ENCODE measurements around the gene TICRR. TPM values are rescaled to one million over a fixed set of nuclear protein-coding genes. Genes with fewer than 3 reads are reported as not detected.

TICRR gene
- total and polyA plus RNA-seq, 2 experiments from 2014 or later = 0.91 to 2.3 TPM

DNA sequence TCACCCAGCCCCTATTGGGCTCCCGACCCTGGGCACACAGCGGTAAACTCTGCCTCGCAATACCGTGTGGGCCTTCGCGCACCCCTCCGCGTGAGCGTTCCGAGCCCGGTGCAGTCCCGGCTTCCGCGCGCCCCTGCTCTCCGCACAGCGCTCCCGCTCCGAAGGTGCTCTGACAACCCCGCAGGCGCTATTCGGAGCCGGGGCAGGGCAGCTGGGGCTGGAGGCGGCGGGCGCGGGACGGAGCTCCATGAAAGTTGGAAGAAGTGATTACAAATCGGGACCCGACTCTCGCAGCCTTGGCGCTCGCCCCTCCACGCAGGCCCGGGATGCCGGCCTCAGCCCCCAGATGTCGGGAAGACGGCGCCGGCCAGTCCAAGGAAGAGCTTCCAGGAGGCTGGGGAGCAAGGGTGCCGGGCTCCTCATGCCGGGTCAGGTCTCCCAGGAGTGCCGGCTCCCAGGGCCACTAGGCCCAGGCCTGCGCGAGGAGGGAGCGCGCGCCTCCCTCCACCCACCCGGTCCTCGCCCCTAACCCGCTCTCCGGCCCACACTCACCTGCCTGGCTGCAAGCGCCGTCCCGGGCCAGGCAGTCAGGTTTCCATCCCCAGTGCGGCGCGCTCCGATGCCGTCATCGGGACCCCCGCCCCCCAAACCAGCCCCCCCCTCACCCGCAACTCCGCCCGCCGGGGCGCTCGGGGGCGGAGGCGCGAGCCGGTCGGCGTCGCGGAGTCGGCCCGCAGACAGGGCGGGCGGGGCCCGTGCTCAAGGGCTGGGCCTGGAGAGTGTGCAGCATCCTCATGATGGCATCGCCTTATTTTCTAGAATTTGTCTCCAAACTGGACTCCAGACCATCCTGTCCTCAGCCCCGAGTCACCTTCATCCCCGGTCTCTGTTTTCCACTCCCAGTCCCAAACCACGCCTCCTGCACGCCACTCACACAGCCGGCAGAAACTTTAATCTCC lies 79.9 kb downstream of the TICRR start, which contains the start of gene KIF7:
TSS of gene KIF7 (minus strand) at position 621 of the 959 bp plus-strand sequence. CDS start 2,537 bp downstream, outside the sequence.
- Histone ChIP-seq H3K27ac (peak within 1 kb of the TSS; percentile 68), H3K4me3 (peak within 1 kb of the TSS; percentile 89), H3K4me2 (peak within 1 kb of the TSS; percentile 98), H3K27me3 (no peaks in the 10 kb centered on the region), H3K36me3 (replicated peaks; ENCODE audit: insufficient read depth, low read depth) (no peaks in the 10 kb centered on the region), H3K79me2 (peaks cover 3% of the 10 kb centered on the region), H3K9me3 (ENCODE audit: low read depth) (no peaks in the 10 kb centered on the region), H3K9me2 (replicated peaks; ENCODE audit: insufficient read depth) (no peaks in the 10 kb centered on the region), H3K4me1 (ENCODE audit: insufficient read depth) (no peaks in the 10 kb centered on the region), H2AFZ (peak within 1 kb of the TSS; percentile 96), H4K20me1 (ENCODE audit: insufficient read depth, poor library complexity, severe bottlenecking) (no peaks in the 10 kb centered on the region)
- 2% methylated on average over 55 of the region's 87 CpGs for WGBS (ENCODE audit: low lambda C conversion rate, missing lambda C conversion rate)
- no peak for TF ChIP-seq CTCF (IDR thresholded peaks at IDR 0.05; ENCODE audit: poor library complexity)
- TF ChIP-seq EZH2phosphoT487 (IDR thresholded peaks at IDR 0.05; ENCODE audit: low read depth, severe bottlenecking, unreplicated experiment) = no peak
- TF ChIP-seq EZH2 (IDR thresholded peaks at IDR 0.05; ENCODE audit: borderline replicate concordance) = no peak
- peak; percentile 83 for DNase-seq (ENCODE audit: low spot score)

DNA sequence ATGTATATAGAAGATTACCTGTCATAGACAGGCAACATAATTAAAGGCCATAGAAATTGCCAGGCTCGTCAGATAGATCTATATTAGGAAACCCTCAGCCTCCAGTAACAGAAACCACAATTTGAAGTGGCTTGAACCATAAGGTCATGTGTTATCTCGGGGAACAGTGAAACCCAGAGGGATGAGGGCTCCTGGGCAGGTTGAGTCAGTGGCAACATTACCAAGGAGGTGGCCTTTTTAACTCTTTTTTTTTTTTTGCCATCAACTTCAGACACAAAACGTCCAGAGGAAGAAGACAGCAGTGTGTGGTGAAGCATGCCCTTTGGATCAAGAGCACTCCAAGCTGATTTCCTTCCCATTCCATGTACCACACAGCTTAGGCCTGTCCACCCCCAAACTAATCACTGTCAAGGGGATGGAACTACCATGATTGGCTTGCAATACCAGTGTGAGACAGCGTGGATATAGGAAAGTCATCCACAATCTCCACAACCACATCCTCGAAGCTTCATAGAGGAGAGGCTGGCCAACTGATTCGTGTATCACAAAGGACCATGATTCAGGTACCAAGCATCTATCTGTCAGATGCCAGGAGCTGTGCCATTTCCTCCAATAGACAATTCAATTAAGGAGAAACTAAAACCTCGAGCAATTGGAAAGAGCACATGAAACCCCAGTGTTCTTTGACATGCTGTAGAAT lies 81.0 kb downstream of the TICRR start:
- Histone ChIP-seq H3K4me3 (no peak overlapping the region), H3K27me3 (no peaks in the 10 kb centered on the region), H2AFZ (no peak overlapping the region), H3K9me3 (ENCODE audit: low read depth) (no peaks in the 10 kb centered on the region), H3K9me2 (replicated peaks; ENCODE audit: insufficient read depth) (no peaks in the 10 kb centered on the region), H3K4me1 (ENCODE audit: insufficient read depth) (no peaks in the 10 kb centered on the region), H3K79me2 (peaks cover 3% of the 10 kb centered on the region), H3K4me2 (no peak overlapping the region), H4K20me1 (ENCODE audit: insufficient read depth, poor library complexity, severe bottlenecking) (no peaks in the 10 kb centered on the region), H3K27ac (no peak overlapping the region), H3K36me3 (replicated peaks; ENCODE audit: insufficient read depth, low read depth) (no peaks in the 10 kb centered on the region)
- WGBS (ENCODE audit: low lambda C conversion rate, missing lambda C conversion rate) = 84% methylated on average over 7 of the region's 7 CpGs
- no peak for TF ChIP-seq CTCF (IDR thresholded peaks at IDR 0.05; ENCODE audit: poor library complexity)
- no peak for TF ChIP-seq EZH2phosphoT487 (IDR thresholded peaks at IDR 0.05; ENCODE audit: low read depth, severe bottlenecking, unreplicated experiment)
- TF ChIP-seq EZH2 (IDR thresholded peaks at IDR 0.05; ENCODE audit: borderline replicate concordance) = no peak
- no peak for DNase-seq (ENCODE audit: low spot score)

GRCh38 chr15:89657686-89658200 lies 82.5 kb downstream of the TICRR start:
- H3K4me2 ChIP-seq = no peak overlapping the region
- H3K36me3 ChIP-seq (replicated peaks; ENCODE audit: insufficient read depth, low read depth) = no peaks in the 10 kb centered on the region
- no peak overlapping the region for H3K27ac ChIP-seq
- H3K9me2 ChIP-seq (replicated peaks; ENCODE audit: insufficient read depth) = no peaks in the 10 kb centered on the region
- no peaks in the 10 kb centered on the region for H3K27me3 ChIP-seq
- no peaks in the 10 kb centered on the region for H3K4me1 ChIP-seq (ENCODE audit: insufficient read depth)
- H3K79me2 ChIP-seq = peaks cover 3% of the 10 kb centered on the region
- no peak overlapping the region for H2AFZ ChIP-seq
- no peak overlapping the region for H3K4me3 ChIP-seq
- 81% methylated on average over 5 of the region's 5 CpGs for WGBS (ENCODE audit: low lambda C conversion rate, missing lambda C conversion rate)
- TF ChIP-seq EZH2phosphoT487 (IDR thresholded peaks at IDR 0.05; ENCODE audit: low read depth, severe bottlenecking, unreplicated experiment) = no peak
- TF ChIP-seq CTCF (IDR thresholded peaks at IDR 0.05; ENCODE audit: poor library complexity) = no peak
- no peak for TF ChIP-seq EZH2 (IDR thresholded peaks at IDR 0.05; ENCODE audit: borderline replicate concordance)
- DNase-seq (ENCODE audit: low spot score) = no peak
- no peaks in the 10 kb centered on the region for H4K20me1 ChIP-seq (ENCODE audit: insufficient read depth, poor library complexity, severe bottlenecking)
- no peaks in the 10 kb centered on the region for H3K9me3 ChIP-seq (ENCODE audit: low read depth)

All from hepatocyte (in vitro differentiated cells).